SK-N-SH (cell line): ENCODE measurements around the gene AVP. TPM values are rescaled to one million over a fixed set of nuclear protein-coding genes. Genes with fewer than 3 reads are reported as not detected.

ENCODE experiments used
- CTCF ChIA-PET: fragments of 300-600, 350-600 bp; formaldehyde crosslinking; extraction: SDS; loops from one replicate; lab custom pipeline; 2021; lab: Yijun Ruan, JAX
- POLR2A ChIA-PET: fragments of 350-600 bp; sonication (Branson Sonifier 250); formaldehyde crosslinking; extraction: SDS; loops from one replicate; lab custom pipeline; 2020; ENCODE audit warnings: antibody characterized with exemption, inconsistent platforms; lab: Yijun Ruan, JAX
- DNase-seq: peaks from one replicate; pipeline ENCODE4 v3.0.0; 2012
- H2AFZ ChIP-seq: fragments of 200-600 bp; sonication (generic); 2 replicates; pipeline ENCODE4 v1.8.1; 2016; ENCODE audit warnings: antibody characterized with exemption, mild to moderate bottlenecking, low read depth
- H3F3A ChIP-seq: fragments of 200-600 bp; sonication (generic); replicated peaks from 2 replicates; pipeline ENCODE3; 2016; ENCODE audit warnings: antibody characterized with exemption, mild to moderate bottlenecking; ENCODE audit not compliant: insufficient read depth
- H3K27ac ChIP-seq, 2 experiments: fragments of 200-500 bp in 1 of 2; fragments of 200-600 bp in 1 of 2; sonication (Bioruptor generic) in 1 of 2; sonication (generic), shearing (Covaris generic) in 1 of 2; 2 replicates each; pipeline versions ENCODE4 v1.5.1 to v1.6.1; 2014 to 2016; ENCODE audit warnings: low read depth in 2 of 2, inconsistent platforms in 1 of 2, low read length in 1 of 2, mild to moderate bottlenecking in 1 of 2, mixed read lengths in 1 of 2
- H3K27me3 ChIP-seq: fragments of 200-600 bp; sonication (generic), shearing (Covaris generic); 2 replicates; pipeline ENCODE4 v1.6.1; 2016; ENCODE audit warnings: mixed run types; ENCODE audit not compliant: insufficient read depth
- H3K36me3 ChIP-seq, 2 experiments: fragments of 200-500 bp in 1 of 2; fragments of 200-600 bp in 1 of 2; sonication (Bioruptor generic) in 1 of 2; sonication (generic) in 1 of 2; replicated peaks in 1 of 2; 2 replicates each; pipeline versions ENCODE3 to v1.5.1; 2014 to 2016; ENCODE audit warnings: low read length in 1 of 2, mild to moderate bottlenecking in 1 of 2; ENCODE audit not compliant: insufficient read depth in 2 of 2, control insufficient read depth in 1 of 2
- H3K4me1 ChIP-seq, 2 experiments: fragments of 200-500 bp in 1 of 2; fragments of 200-600 bp in 1 of 2; sonication (Bioruptor generic) in 1 of 2; sonication (generic), shearing (Covaris generic) in 1 of 2; 2 replicates each; pipeline versions ENCODE4 v1.5.1 to v1.6.1; 2014 to 2016; ENCODE audit warnings: low read depth in 1 of 2, low read length in 1 of 2, mixed run types in 1 of 2; ENCODE audit not compliant: insufficient read depth in 2 of 2, control insufficient read depth in 1 of 2
- H3K4me2 ChIP-seq: fragments of 200-600 bp; sonication (generic), shearing (Covaris generic); 2 replicates; pipeline ENCODE4 v1.6.1; 2017; ENCODE audit warnings: mixed run types
- H3K4me3 ChIP-seq, 2 experiments: fragments of 200-500 bp in 1 of 2; fragments of 200-600 bp in 1 of 2; sonication (Bioruptor generic) in 1 of 2; sonication (generic), shearing (Covaris generic) in 1 of 2; 2 replicates each; pipeline versions ENCODE4 v1.5.1 to v1.8.1; 2014 to 2016; ENCODE audit warnings: low read depth in 2 of 2, inconsistent platforms in 1 of 2, low read length in 1 of 2, mild to moderate bottlenecking in 1 of 2, mixed read lengths in 1 of 2, moderate library complexity in 1 of 2
- H3K79me2 ChIP-seq: fragments of 200-600 bp; sonication (generic); 2 replicates; pipeline ENCODE4 v1.8.1; 2017; ENCODE audit warnings: mild to moderate bottlenecking; ENCODE audit not compliant: insufficient read depth
- H3K9ac ChIP-seq: fragments of 200-600 bp; sonication (generic); 2 replicates; pipeline ENCODE4 v1.6.1; 2017; ENCODE audit warnings: mixed run types
- H3K9me2 ChIP-seq: fragments of 200-600 bp; sonication (generic); 2 replicates; pipeline ENCODE4 v1.6.1; 2017; ENCODE audit warnings: mixed run types
- H3K9me3 ChIP-seq: fragments of 200-600 bp; sonication (generic); 2 replicates; pipeline ENCODE4 v1.6.1; 2017; ENCODE audit warnings: mixed run types, mild to moderate bottlenecking, moderate library complexity
- H4K20me1 ChIP-seq: fragments of 200-600 bp; sonication (generic); 2 replicates; pipeline ENCODE4 v1.6.1; 2017; ENCODE audit warnings: mild to moderate bottlenecking, mixed run types; ENCODE audit not compliant: insufficient read depth
- ELF1 ChIP-seq: IDR thresholded peaks from 2 replicates; pipeline ENCODE4 v1.4.0; 2012
- EZH2phosphoT487 ChIP-seq: fragments of 200-600 bp; sonication (generic); IDR thresholded peaks from 2 replicates; pipeline ENCODE4 v1.6.1; 2017; ENCODE audit warnings: low read depth, mixed run types, mild to moderate bottlenecking, antibody characterized with exemption, moderate library complexity, borderline replicate concordance
- FOXJ3 ChIP-seq: sonication (generic); formaldehyde crosslinking; IDR thresholded peaks from 2 replicates; pipeline ENCODE4 v1.5.1; 2020; ENCODE audit warnings: mild to moderate bottlenecking, missing genetic modification reagents
- GABPA ChIP-seq: IDR thresholded peaks from 2 replicates; pipeline ENCODE4 v1.4.0; 2012; ENCODE audit warnings: low read depth, mild to moderate bottlenecking
- JUND ChIP-seq: IDR thresholded peaks from 2 replicates; pipeline ENCODE4 v1.4.0; 2012
- MXI1 ChIP-seq: IDR thresholded peaks from 2 replicates; pipeline ENCODE4 v1.6.1; 2012; ENCODE audit warnings: mild to moderate bottlenecking, low read depth, low read length, improper control_type of control experiment
- NFIC ChIP-seq: IDR thresholded peaks from 2 replicates; pipeline ENCODE4 v1.4.0; 2012; ENCODE audit warnings: borderline replicate concordance
- POLR2AphosphoS5 ChIP-seq: IDR thresholded peaks from 2 replicates; pipeline ENCODE4 v1.6.1; 2012; ENCODE audit warnings: low read depth, low read length
- RAD21 ChIP-seq: IDR thresholded peaks from 2 replicates; pipeline ENCODE4 v1.6.1; 2012; ENCODE audit warnings: mild to moderate bottlenecking, low read length
- RCOR1 ChIP-seq: fragments of 150-350 bp; IDR thresholded peaks from 2 replicates; pipeline ENCODE4 v1.6.1; 2017; ENCODE audit warnings: antibody characterized with exemption, low read length
- REST ChIP-seq: IDR thresholded peaks from 2 replicates; pipeline ENCODE4 v1.6.1; 2012; ENCODE audit warnings: mild to moderate bottlenecking, low read depth, low read length, moderate library complexity
- SIN3A ChIP-seq: IDR thresholded peaks from 2 replicates; pipeline ENCODE4 v1.6.1; 2012; ENCODE audit warnings: low read depth, mild to moderate bottlenecking, low read length, moderate library complexity, borderline replicate concordance
- SMC3 ChIP-seq: IDR thresholded peaks from 2 replicates; pipeline ENCODE4 v1.6.1; 2012; ENCODE audit warnings: low read depth, low read length, improper control_type of control experiment
- TAF1 ChIP-seq: IDR thresholded peaks from 2 replicates; pipeline ENCODE4 v1.6.1; 2012; ENCODE audit warnings: low read depth, mild to moderate bottlenecking, low read length, moderate library complexity, borderline replicate concordance
- TEAD4 ChIP-seq: IDR thresholded peaks from 2 replicates; pipeline ENCODE4 v1.4.0; 2012; ENCODE audit warnings: mild to moderate bottlenecking, borderline replicate concordance; ENCODE audit not compliant: insufficient read depth
- WGBS: methylation state at CpG from one replicate; pipeline ENCODE4 v1.1.6; 2017; ENCODE audit warnings: low lambda C conversion rate; 5-methylcytosine and 5-hydroxymethylcytosine counted together
- polyA plus RNA-seq, 3 experiments: library from polyadenylated mRNA; depleted of rRNA; stranded (reverse); fragments of >200 nt; gene quantifications; 2 replicates each; pipeline ENCODE4 v1.2.3, GENCODE V29; 2012
- TF ChIP-seq, protein P1 (sequence below): fragments of 200-600 bp; sonication (generic); IDR thresholded peaks from 2 replicates; pipeline ENCODE4 v1.6.1; 2017; ENCODE audit warnings: antibody characterized with exemption, mild to moderate bottlenecking, moderate library complexity
- TF ChIP-seq, protein P2 (sequence below): IDR thresholded peaks from 2 replicates; pipeline ENCODE4; 2012

Gene AVP
- polyA plus RNA-seq, 1 of the 3 experiments (the other 2 are of a cell fraction) = not detected

DNA sequence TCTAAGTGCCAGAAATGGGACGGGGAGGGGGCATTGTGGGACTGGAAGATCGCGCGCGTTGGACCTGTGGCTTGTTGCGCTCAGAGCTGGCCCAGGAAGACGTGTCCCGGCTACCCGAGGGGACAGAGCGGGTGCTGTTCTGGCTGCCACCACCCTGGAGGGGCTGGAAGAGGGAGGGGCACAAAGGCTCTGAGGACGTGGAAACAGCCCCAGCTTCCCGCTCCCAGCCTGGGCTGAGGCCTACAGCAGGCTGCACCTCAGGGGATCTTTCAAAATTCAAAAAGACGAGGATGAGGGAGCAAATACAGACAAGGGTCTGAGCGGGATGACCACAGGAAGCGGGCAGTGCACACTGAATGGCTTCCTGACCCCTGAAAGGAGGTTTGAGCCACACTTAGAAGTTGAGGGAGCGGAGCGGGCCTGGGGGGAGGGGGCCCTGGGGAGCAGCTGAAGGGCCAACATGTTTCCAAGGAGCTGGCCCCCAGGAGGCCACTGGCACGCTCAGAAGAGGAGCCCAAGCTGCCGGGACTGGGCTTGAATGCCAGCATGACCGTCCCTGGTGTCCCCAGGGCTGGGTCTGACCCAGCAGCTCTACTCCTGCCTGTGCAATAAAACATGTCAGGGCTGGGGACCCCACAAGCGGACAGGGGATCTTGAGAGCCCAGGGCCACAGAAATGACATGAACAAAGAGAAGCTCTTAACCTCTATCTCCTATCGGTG is 11.8 kb downstream of the AVP start:
- H3K9ac ChIP-seq = no peak overlapping the region
- WGBS = 86% methylated on average over 22 of the region's 22 CpGs
- H3K27ac ChIP-seq = no peak overlapping the region
- no peak overlapping the region for H3K4me2 ChIP-seq
- no peaks in the 10 kb centered on the region for H3K79me2 ChIP-seq
- no peaks in the 10 kb centered on the region for H3F3A ChIP-seq
- no peaks in the 10 kb centered on the region for H3K9me2 ChIP-seq
- TF ChIP-seq TAF1 (no peak), FOXJ3 (CRISPR knock-in tag) (no peak), NFIC (no peak), ELF1 (no peak), TEAD4 (no peak), GABPA (no peak)
- TF ChIP-seq, protein P1, sequence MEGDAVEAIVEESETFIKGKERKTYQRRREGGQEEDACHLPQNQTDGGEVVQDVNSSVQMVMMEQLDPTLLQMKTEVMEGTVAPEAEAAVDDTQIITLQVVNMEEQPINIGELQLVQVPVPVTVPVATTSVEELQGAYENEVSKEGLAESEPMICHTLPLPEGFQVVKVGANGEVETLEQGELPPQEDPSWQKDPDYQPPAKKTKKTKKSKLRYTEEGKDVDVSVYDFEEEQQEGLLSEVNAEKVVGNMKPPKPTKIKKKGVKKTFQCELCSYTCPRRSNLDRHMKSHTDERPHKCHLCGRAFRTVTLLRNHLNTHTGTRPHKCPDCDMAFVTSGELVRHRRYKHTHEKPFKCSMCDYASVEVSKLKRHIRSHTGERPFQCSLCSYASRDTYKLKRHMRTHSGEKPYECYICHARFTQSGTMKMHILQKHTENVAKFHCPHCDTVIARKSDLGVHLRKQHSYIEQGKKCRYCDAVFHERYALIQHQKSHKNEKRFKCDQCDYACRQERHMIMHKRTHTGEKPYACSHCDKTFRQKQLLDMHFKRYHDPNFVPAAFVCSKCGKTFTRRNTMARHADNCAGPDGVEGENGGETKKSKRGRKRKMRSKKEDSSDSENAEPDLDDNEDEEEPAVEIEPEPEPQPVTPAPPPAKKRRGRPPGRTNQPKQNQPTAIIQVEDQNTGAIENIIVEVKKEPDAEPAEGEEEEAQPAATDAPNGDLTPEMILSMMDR = no peak
- TF ChIP-seq, protein P2, sequence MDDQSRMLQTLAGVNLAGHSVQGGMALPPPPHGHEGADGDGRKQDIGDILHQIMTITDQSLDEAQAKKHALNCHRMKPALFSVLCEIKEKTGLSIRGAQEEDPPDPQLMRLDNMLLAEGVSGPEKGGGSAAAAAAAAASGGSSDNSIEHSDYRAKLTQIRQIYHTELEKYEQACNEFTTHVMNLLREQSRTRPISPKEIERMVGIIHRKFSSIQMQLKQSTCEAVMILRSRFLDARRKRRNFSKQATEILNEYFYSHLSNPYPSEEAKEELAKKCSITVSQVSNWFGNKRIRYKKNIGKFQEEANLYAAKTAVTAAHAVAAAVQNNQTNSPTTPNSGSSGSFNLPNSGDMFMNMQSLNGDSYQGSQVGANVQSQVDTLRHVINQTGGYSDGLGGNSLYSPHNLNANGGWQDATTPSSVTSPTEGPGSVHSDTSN = no peak
- DNase-seq = no peak
- no peaks in the 10 kb centered on the region for H3K36me3 ChIP-seq
- no peaks in the 10 kb centered on the region for H3K9me3 ChIP-seq
- no peaks in the 10 kb centered on the region for H4K20me1 ChIP-seq
- POLR2A ChIA-PET = no interaction called here
- H3K4me1 ChIP-seq = no peaks in the 10 kb centered on the region
- no peak overlapping the region for H3K4me3 ChIP-seq
- CTCF ChIA-PET = interaction anchor here (0.9 to 1.2 kb wide), 2 partner anchors 11 to 19 kb away, joined by 3 to 4 read pairs; no protein-coding TSS in a partner anchor
- no peaks in the 10 kb centered on the region for H3K27me3 ChIP-seq
- H2AFZ ChIP-seq = no peak overlapping the region

DNA sequence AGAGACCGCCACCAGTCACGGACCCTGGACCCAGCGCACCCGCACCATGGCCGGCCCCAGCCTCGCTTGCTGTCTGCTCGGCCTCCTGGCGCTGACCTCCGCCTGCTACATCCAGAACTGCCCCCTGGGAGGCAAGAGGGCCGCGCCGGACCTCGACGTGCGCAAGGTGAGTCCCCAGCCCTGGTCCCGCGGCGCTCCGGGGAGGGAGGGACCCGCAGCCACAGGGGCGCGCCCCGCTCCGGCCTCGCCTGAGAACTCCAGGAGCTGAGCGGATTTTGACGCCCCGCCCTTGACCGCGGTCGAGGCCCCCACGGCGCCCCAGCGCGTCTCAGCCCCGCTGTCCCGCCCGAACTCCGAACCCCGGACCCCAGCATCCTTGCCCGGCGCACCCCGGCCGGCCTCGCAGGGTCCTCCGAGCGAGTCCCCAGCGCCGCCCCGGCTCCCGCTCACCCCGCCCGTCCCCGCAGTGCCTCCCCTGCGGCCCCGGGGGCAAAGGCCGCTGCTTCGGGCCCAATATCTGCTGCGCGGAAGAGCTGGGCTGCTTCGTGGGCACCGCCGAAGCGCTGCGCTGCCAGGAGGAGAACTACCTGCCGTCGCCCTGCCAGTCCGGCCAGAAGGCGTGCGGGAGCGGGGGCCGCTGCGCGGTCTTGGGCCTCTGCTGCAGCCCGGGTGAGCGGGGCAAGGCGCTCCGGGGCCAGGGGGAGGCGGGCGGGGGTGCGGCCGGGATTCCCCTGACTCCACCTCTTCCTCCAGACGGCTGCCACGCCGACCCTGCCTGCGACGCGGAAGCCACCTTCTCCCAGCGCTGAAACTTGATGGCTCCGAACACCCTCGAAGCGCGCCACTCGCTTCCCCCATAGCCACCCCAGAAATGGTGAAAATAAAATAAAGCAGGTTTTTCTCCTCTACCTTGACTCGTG is 12.7 kb downstream of the AVP start, which contains the start of gene OXT:
OXT (plus strand) TSS at position 11 of the 920 bp plus-strand sequence; CDS start at position 47, 36 bp downstream.
- CTCF ChIA-PET = interaction anchor here (0.9 kb wide), 1 partner anchor 10 kb away, joined by 4 read pairs; no protein-coding TSS in a partner anchor
- no peaks in the 10 kb centered on the region for H3K9me3 ChIP-seq
- TF ChIP-seq TAF1 = no peak
- no peak for TF ChIP-seq SMC3
- no peak for TF ChIP-seq JUND
- TF ChIP-seq POLR2AphosphoS5 = no peak
- TF ChIP-seq EZH2phosphoT487 = no peak
- no peak for TF ChIP-seq RAD21
- no peak for TF ChIP-seq SIN3A
- no peak for TF ChIP-seq REST
- no peak for TF ChIP-seq ELF1
- TF ChIP-seq MXI1 = no peak
- TF ChIP-seq RCOR1 = no peak
- H3K9me2 ChIP-seq = no peaks in the 10 kb centered on the region
- no peaks in the 10 kb centered on the region for H3K4me1 ChIP-seq
- no peak within 1 kb of the TSS for H3K27ac ChIP-seq
- H4K20me1 ChIP-seq = no peaks in the 10 kb centered on the region
- H3F3A ChIP-seq = no peaks in the 10 kb centered on the region
- H3K4me3 ChIP-seq = no peak within 1 kb of the TSS
- 88% methylated on average over 20 of the region's 95 CpGs for WGBS
- no peaks in the 10 kb centered on the region for H3K27me3 ChIP-seq
- no peak within 1 kb of the TSS for H3K9ac ChIP-seq
- no peaks in the 10 kb centered on the region for H3K79me2 ChIP-seq
- H3K36me3 ChIP-seq = no peaks in the 10 kb centered on the region
- no peak within 1 kb of the TSS for H3K4me2 ChIP-seq
- no peak within 1 kb of the TSS for H2AFZ ChIP-seq
- DNase-seq = no peak
- POLR2A ChIA-PET = no interaction called here
